ENCODE data around the gene GDF7.
"Not testable (repeated sequence)": the region's sequence is repeated elsewhere in the genome, so short reads cannot be mapped to it uniquely, and the experiment has no call there.

Gene GDF7

GRCh38 chr2:20716164-20716563, 49.2 kb downstream of the GDF7 start:
- H3K4me3 ChIP-seq (ENCODE audit: low read depth, low read length): not testable (repeated sequence)

GRCh38 chr2:20717641-20718040, 50.7 kb downstream of the GDF7 start:
- Histone ChIP-seq H3K36me3 (ENCODE audit: control insufficient read depth, insufficient read depth, low read length) (no peaks in the 10 kb centered on the region), H3K9me3 (ENCODE audit: control insufficient read depth, insufficient read depth, low read length) (no peaks in the 10 kb centered on the region), H3K27ac (ENCODE audit: low read depth, low read length) (no peak overlapping the region), H3K4me1 (ENCODE audit: control insufficient read depth, insufficient read depth, low read length) (no peaks in the 10 kb centered on the region), H3K9ac (ENCODE audit: low read depth, low read length) (no peak overlapping the region), H3K4me3 (ENCODE audit: low read depth, low read length) (no peak overlapping the region), H3K27me3 (ENCODE audit: control insufficient read depth, insufficient read depth, low read length) (no peaks in the 10 kb centered on the region)

More at GRCh38 chr2:20716164-20716563, 49.2 kb downstream of the GDF7 start:
- H3K36me3 ChIP-seq (ENCODE audit: control insufficient read depth, insufficient read depth, low read length); H3K27ac ChIP-seq (ENCODE audit: low read depth, low read length); H3K4me1 ChIP-seq (ENCODE audit: control insufficient read depth, insufficient read depth, low read length); H3K27me3 ChIP-seq (ENCODE audit: control insufficient read depth, insufficient read depth, low read length); H3K9ac ChIP-seq (ENCODE audit: low read depth, low read length); H3K9me3 ChIP-seq (ENCODE audit: control insufficient read depth, insufficient read depth, low read length): not testable (repeated sequence)

DNA sequence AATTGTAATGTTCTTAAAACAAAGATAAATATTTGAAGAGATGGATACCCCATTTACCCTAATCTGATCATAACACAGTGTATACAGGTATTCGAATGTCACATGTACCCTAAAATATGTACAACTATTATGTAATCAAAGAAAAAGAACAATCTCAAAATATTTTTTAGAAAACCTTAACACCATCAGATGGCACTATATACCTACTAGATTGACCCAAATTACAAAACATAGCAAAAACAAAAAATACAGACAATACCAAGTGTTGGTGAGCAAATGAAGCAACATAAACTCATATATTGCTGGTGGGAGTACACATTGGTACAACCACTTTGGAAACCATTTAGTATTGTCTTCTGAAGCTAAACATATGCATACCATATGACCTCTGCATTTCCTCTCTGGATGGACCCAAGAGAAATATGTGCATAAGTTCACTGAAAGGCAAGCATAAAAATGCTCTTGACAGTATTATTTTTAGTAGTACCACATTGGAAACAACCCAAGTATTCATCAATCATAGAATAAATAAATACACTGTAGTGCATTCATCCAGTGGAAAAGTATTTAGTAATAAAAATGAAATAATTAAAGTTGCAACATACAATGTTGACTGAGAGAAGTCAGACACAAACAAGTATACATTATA, 55.8 kb downstream of the GDF7 start:
- no peaks in the 10 kb centered on the region for H3K27me3 ChIP-seq (ENCODE audit: control insufficient read depth, insufficient read depth, low read length)
- no peak overlapping the region for H3K27ac ChIP-seq (ENCODE audit: low read depth, low read length)
- no peak overlapping the region for H3K4me3 ChIP-seq (ENCODE audit: low read depth, low read length)
- peaks cover 5% of the 10 kb centered on the region; the same call in 1 of the 2 replicates for H3K36me3 ChIP-seq (ENCODE audit: control insufficient read depth, insufficient read depth, low read length)
- H3K4me1 ChIP-seq (ENCODE audit: control insufficient read depth, insufficient read depth, low read length): no peaks in the 10 kb centered on the region
- H3K9ac ChIP-seq (ENCODE audit: low read depth, low read length): no peak overlapping the region
- H3K9me3 ChIP-seq (ENCODE audit: control insufficient read depth, insufficient read depth, low read length): no peaks in the 10 kb centered on the region

DNA sequence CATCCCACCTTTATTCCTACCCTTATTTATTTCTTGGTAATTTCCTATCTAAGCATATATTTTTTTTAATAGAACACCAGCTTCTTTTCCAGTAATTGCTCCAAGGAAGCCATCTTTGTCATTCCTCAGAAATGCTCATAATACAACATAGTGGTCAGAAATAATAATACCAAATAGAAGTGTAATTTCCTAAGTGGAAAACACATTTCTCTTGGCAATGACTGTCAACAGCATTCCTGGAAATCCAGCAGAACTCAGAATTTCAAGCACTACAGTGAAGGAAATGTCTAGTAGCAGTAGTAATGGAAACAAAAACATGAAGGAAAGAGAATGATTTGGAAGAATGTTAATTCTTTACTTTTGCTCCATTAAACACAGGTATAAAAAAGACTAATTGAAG, 56.6 kb downstream of the GDF7 start:
- H3K4me3 ChIP-seq (ENCODE audit: low read depth, low read length): no peak overlapping the region
- no peak overlapping the region for H3K27ac ChIP-seq (ENCODE audit: low read depth, low read length)
- no peak overlapping the region for H3K9ac ChIP-seq (ENCODE audit: low read depth, low read length)
- H3K27me3 ChIP-seq (ENCODE audit: control insufficient read depth, insufficient read depth, low read length): no peaks in the 10 kb centered on the region
- peaks cover 4% of the 10 kb centered on the region; the same call in 1 of the 2 replicates for H3K4me1 ChIP-seq (ENCODE audit: control insufficient read depth, insufficient read depth, low read length)
- H3K9me3 ChIP-seq (ENCODE audit: control insufficient read depth, insufficient read depth, low read length): no peaks in the 10 kb centered on the region
- peaks cover 5% of the 10 kb centered on the region; the same call in 1 of the 2 replicates for H3K36me3 ChIP-seq (ENCODE audit: control insufficient read depth, insufficient read depth, low read length)

- H3K9me3 ChIP-seq (ENCODE audit: control insufficient read depth, insufficient read depth, low read length): no peaks in the 10 kb centered on the region
- peaks cover 4% of the 10 kb centered on the region; the same call in 1 of the 2 replicates for H3K4me1 ChIP-seq (ENCODE audit: control insufficient read depth, insufficient read depth, low read length)
- H3K9ac ChIP-seq (ENCODE audit: low read depth, low read length): no peak overlapping the region
- no peak overlapping the region for H3K27ac ChIP-seq (ENCODE audit: low read depth, low read length)
- H3K36me3 ChIP-seq (ENCODE audit: control insufficient read depth, insufficient read depth, low read length): peaks cover 5% of the 10 kb centered on the region; the same call in 1 of the 2 replicates
- H3K4me3 ChIP-seq (ENCODE audit: low read depth, low read length): no peak overlapping the region
- H3K27me3 ChIP-seq (ENCODE audit: control insufficient read depth, insufficient read depth, low read length): no peaks in the 10 kb centered on the region
Observed at GRCh38 chr2:20724500-20725053, 57.6 kb downstream of the GDF7 start.

GRCh38 chr2:20725782-20726181, 58.8 kb downstream of the GDF7 start:
- Histone ChIP-seq H3K9ac (ENCODE audit: low read depth, low read length) (no peak overlapping the region), H3K9me3 (ENCODE audit: control insufficient read depth, insufficient read depth, low read length) (no peaks in the 10 kb centered on the region), H3K27me3 (ENCODE audit: control insufficient read depth, insufficient read depth, low read length) (no peaks in the 10 kb centered on the region), H3K4me1 (ENCODE audit: control insufficient read depth, insufficient read depth, low read length) (peaks cover 4% of the 10 kb centered on the region; the same call in 1 of the 2 replicates), H3K36me3 (ENCODE audit: control insufficient read depth, insufficient read depth, low read length) (peaks cover 5% of the 10 kb centered on the region; the same call in 1 of the 2 replicates), H3K4me3 (ENCODE audit: low read depth, low read length) (no peak overlapping the region), H3K27ac (ENCODE audit: low read depth, low read length) (no peak overlapping the region)

DNA sequence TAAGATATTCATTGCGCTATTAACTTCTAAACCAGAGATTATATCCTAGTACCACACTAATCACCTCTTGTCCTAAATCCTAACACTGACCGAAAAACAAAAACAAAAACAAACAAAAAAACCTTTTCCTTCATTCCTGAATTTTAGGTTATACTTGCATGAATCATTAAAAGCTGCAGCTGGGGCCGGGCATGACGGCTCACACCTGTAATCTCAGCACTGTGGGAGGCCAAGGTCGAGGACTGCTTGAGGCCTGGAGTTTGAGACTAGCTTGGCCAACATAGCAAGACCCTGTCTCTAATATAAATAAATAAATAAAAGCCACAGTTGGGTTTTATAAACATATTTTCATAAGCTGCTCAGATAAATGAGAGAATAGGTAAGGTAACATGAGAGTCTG, 60.0 kb downstream of the GDF7 start:
- peaks cover 4% of the 10 kb centered on the region; the same call in 1 of the 2 replicates for H3K4me1 ChIP-seq (ENCODE audit: control insufficient read depth, insufficient read depth, low read length)
- peaks cover 5% of the 10 kb centered on the region; the same call in 1 of the 2 replicates for H3K36me3 ChIP-seq (ENCODE audit: control insufficient read depth, insufficient read depth, low read length)
- H3K27me3 ChIP-seq (ENCODE audit: control insufficient read depth, insufficient read depth, low read length): no peaks in the 10 kb centered on the region
- no peak overlapping the region for H3K4me3 ChIP-seq (ENCODE audit: low read depth, low read length)
- no peak overlapping the region for H3K27ac ChIP-seq (ENCODE audit: low read depth, low read length)
- H3K9me3 ChIP-seq (ENCODE audit: control insufficient read depth, insufficient read depth, low read length): no peaks in the 10 kb centered on the region
- H3K9ac ChIP-seq (ENCODE audit: low read depth, low read length): no peak overlapping the region

- Histone ChIP-seq H3K9me3 (ENCODE audit: control insufficient read depth, insufficient read depth, low read length) (no peaks in the 10 kb centered on the region), H3K4me1 (ENCODE audit: control insufficient read depth, insufficient read depth, low read length) (peaks cover 4% of the 10 kb centered on the region; the same call in 1 of the 2 replicates), H3K36me3 (ENCODE audit: control insufficient read depth, insufficient read depth, low read length) (peaks cover 5% of the 10 kb centered on the region; the same call in 1 of the 2 replicates), H3K9ac (ENCODE audit: low read depth, low read length) (no peak overlapping the region), H3K4me3 (ENCODE audit: low read depth, low read length) (no peak overlapping the region), H3K27me3 (ENCODE audit: control insufficient read depth, insufficient read depth, low read length) (no peaks in the 10 kb centered on the region), H3K27ac (ENCODE audit: low read depth, low read length) (peak overlapping the region; percentile 36)
Observed at GRCh38 chr2:20728114-20728758, 61.3 kb downstream of the GDF7 start.
